Activated CD4-positive, CD25-positive, alpha-beta regulatory T cell (primary cell): Measurements from ENCODE around the gene C2orf42.
"Not testable (repeated sequence)": the region's sequence is repeated elsewhere in the genome, so short reads cannot be mapped to it uniquely, and the experiment has no call there.

Source experiments
- DNase-seq, 4 experiments: peaks; one replicate each; lab custom pipeline; 2025; lab: John Stamatoyannopoulos, UW

The C2orf42 gene

GRCh38 chr2:70131344-70132143 lies 59.3 kb downstream of the C2orf42 start:
- not testable (repeated sequence) for DNase-seq

GRCh38 chr2:70128005-70128404 lies 62.8 kb downstream of the C2orf42 start:
- DNase-seq: no peak

GRCh38 chr2:70126413-70126812 lies 64.4 kb downstream of the C2orf42 start:
- no peak for DNase-seq

GRCh38 chr2:70125498-70125898 lies 65.3 kb downstream of the C2orf42 start:
- no peak for DNase-seq

GRCh38 chr2:70124983-70125480 lies 65.8 kb downstream of the C2orf42 start:
- peak; percentile 34 to 63 (median 51) for DNase-seq

- no peak for DNase-seq
These were observed 67.0 kb downstream of the C2orf42 start for GRCh38 chr2:70123829-70124116.

GRCh38 chr2:70123051-70123828 lies 67.6 kb downstream of the C2orf42 start:
- no peak for DNase-seq

GRCh38 chr2:70122470-70122869 lies 68.3 kb downstream of the C2orf42 start:
- no peak for DNase-seq

GRCh38 chr2:70121627-70122372 lies 69.0 kb downstream of the C2orf42 start:
- no peak for DNase-seq

- DNase-seq: no peak
These were observed 71.9 kb downstream of the C2orf42 start for GRCh38 chr2:70118798-70119454.

- no peak for DNase-seq
These were observed 73.8 kb downstream of the C2orf42 start for GRCh38 chr2:70116936-70117552.

- DNase-seq: no peak
These were observed 75.0 kb downstream of the C2orf42 start for GRCh38 chr2:70115646-70116442.

- no peak for DNase-seq
These were observed 77.3 kb downstream of the C2orf42 start for GRCh38 chr2:70113359-70114070.

- DNase-seq: no peak
These were observed 78.8 kb downstream of the C2orf42 start for GRCh38 chr2:70111752-70112591.

GRCh38 chr2:70110397-70110796 lies 80.4 kb downstream of the C2orf42 start:
- DNase-seq: not testable (repeated sequence)

- DNase-seq: not testable (repeated sequence)
These were observed 84.7 kb downstream of the C2orf42 start for GRCh38 chr2:70106138-70106537.

GRCh38 chr2:70104231-70105111 lies 86.3 kb downstream of the C2orf42 start:
- no peak for DNase-seq

GRCh38 chr2:70103531-70104061 lies 87.2 kb downstream of the C2orf42 start:
- DNase-seq: no peak
